ENCODE data around the gene IQSEC1. TPM values are rescaled to one million over a fixed set of nuclear protein-coding genes. Genes with fewer than 3 reads are reported as not detected.

The IQSEC1 gene
- total RNA-seq, 4 donors from 2014 or later = 33.6 to 72.0 (median 55.9) TPM

DNA sequence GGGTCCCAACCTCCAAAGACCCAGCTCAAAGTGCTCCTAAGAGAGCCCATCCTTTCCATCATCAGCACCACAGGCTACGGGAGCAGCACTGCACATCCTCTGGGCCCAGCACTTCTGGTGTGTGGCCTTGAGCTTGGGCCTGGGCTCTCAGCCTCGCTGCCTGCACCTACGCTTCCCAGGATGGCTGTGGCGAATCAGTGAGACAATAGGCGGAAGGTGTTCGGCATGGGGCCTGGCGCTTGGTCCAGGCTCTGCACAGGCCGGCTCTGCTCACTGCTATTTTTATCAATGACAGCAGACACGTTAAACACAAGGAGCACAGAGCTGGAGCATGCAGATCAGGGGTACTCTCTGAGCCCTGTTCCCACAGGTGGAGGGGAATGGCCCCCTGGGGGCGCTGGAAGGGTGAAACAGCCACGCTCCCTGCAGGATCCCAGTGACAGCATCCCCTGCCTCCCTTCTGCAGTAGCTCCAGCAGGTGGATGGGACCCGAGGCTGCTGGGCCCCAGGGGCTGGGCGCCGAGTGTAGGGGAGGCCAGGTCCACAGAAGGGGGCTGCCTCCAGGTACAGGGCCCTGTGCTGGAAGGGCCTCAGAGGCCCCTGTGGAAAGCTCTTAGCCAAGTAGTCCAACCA, 141.8 kb downstream of the IQSEC1 start:
- TF ChIP-seq, protein P1, sequence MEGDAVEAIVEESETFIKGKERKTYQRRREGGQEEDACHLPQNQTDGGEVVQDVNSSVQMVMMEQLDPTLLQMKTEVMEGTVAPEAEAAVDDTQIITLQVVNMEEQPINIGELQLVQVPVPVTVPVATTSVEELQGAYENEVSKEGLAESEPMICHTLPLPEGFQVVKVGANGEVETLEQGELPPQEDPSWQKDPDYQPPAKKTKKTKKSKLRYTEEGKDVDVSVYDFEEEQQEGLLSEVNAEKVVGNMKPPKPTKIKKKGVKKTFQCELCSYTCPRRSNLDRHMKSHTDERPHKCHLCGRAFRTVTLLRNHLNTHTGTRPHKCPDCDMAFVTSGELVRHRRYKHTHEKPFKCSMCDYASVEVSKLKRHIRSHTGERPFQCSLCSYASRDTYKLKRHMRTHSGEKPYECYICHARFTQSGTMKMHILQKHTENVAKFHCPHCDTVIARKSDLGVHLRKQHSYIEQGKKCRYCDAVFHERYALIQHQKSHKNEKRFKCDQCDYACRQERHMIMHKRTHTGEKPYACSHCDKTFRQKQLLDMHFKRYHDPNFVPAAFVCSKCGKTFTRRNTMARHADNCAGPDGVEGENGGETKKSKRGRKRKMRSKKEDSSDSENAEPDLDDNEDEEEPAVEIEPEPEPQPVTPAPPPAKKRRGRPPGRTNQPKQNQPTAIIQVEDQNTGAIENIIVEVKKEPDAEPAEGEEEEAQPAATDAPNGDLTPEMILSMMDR (IDR thresholded peaks at IDR 0.05) = no peak

DNA sequence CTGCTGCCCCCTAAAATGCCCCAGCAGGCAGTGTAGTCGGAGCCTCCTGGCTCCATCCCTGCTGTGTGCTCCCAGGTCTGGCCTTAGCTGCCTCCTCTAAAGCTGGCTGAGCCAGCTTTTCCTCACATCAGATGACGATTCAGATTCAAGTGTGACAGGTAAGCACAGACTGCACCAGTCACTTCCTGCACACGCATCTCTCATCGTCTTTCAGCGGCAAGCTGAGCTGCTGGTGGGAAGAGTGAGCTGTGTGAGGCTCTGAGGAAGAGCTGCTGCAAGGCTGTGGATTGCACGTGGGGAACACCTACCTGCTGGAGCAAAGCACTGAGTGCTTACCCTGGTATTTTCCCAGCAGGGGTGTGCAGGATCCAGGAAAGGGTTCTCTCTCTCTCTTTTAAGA, 143.4 kb downstream of the IQSEC1 start:
- TF ChIP-seq, protein P1 (IDR thresholded peaks at IDR 0.05) = no peak
- no peak for DNase-seq (ENCODE audit: low spot score)
- no peak for ATAC-seq (ENCODE audit: low FRiP score)

More for the DNA sequence above, 141.8 kb downstream of the IQSEC1 start:
- ATAC-seq (ENCODE audit: low FRiP score) (no peak), DNase-seq (ENCODE audit: low spot score) (no peak)

DNA sequence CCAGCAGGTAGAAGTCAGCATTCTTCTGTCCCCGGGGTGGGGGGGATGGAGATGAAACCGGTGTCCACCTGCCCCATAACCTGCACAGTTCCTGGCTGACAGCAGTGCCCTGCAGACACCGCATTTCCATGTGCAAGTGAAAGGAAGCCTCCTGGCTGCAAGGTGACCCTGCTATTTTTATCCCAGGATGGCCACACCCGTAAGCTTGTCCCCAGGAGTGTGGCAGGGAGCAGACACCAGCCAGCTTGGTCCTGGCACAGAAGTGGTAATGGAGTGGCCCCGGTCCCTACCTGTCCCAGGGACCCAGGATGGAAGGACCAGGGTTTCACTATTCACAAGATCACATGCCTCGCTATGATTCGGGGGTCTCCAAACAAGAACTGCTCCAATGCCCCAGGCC, 146.6 kb downstream of the IQSEC1 start:
- ATAC-seq (ENCODE audit: low FRiP score) (no peak), DNase-seq (ENCODE audit: low spot score) (no peak)
- TF ChIP-seq, protein P1 (IDR thresholded peaks at IDR 0.05) = no peak

DNA sequence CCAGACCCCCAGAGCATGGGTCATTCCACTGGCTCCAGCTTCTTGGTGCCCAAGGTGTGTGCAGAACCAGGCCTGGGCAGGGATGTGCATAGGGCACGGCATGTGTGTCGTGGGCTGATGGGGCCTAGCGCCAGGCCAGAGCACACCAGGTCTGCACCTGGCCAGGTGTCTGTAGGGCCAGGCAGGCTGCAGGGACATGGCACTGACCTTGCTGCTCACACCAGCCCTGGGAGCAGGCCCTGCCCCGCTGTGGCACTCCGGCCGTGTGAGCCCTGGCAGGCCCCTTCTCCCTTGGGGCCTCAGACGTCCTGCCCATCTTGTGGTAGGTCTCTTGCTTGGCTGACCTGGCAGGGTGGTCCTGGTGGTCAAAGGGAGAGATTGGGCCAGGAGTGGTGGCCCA, 147.6 kb downstream of the IQSEC1 start:
- TF ChIP-seq, protein P1 (IDR thresholded peaks at IDR 0.05) = no peak
- DNase-seq (ENCODE audit: low spot score) (no peak), ATAC-seq (ENCODE audit: low FRiP score) (no peak)

DNA sequence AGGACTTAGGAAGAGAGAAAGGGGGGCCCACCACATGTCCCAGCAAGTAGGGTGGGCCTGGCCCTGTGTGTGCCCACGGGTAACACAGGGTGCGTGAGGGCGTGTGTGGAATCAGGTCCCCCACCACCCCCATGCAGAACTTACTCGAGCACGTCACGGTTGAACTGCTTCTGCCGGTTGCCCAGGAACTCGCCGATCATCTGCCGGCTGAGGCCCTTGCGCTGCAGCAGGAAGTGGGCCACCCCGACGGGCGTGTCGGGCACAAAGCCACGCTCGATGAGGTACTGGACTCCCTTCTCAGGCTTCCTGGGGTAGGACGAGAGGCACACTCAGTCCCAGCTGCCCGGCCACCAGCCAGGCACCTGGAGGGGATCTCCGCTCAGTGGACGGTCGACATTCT, 148.8 kb downstream of the IQSEC1 start:
- DNase-seq (ENCODE audit: low spot score) (no peak), ATAC-seq (ENCODE audit: low FRiP score) (no peak)
- TF ChIP-seq, protein P1 (IDR thresholded peaks at IDR 0.05) = no peak

DNA sequence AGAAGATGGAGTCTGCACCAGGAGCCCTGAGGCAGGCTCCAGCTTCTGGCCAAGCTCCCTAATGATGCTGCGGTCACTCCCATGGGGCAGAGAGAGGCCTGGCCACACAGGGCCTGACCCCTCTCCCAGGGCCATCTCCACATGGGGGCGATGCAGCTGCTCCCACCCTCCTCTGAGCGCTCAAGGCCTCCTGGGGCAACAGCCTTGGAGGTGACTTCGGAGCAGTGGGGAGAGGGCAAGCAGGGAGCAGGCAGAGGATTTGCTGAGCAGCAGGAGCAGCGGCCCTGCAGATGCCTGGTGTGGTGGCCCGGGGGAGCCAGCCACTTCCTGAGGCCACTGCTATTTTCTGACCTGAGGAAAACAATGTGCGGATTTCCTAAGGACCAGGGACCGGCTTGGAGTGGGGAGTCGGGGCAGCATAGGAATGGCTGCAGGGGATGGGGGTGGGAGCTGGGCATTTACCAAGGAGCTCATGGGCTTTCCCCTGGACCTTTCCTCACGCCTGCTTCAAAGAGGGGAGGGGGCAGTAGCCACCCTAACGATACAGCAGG, 150.3 kb downstream of the IQSEC1 start:
- no peak for DNase-seq (ENCODE audit: low spot score)
- no peak for ATAC-seq (ENCODE audit: low FRiP score)
- TF ChIP-seq, protein P1 (IDR thresholded peaks at IDR 0.05) = no peak

DNA sequence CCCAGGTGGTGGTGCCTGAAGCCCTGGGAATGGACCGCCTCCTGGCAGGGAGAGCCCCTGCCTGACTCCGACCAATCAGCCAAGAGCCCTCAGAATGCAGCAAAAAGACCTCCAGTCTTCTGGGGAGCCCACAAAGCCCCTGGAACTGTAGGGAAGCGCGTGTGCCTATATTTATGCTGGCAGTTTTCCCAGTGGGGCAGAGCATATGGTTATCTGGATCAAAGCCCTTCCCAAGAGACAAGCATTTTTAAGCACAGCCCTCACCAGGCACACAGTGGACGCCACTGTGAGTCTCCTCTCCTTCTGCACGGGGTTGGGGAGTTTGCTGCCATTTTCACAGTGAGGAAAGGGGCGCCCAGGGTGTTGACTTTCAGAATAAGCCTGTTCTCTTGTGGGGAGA, 150.9 kb downstream of the IQSEC1 start:
- no peak for ATAC-seq (ENCODE audit: low FRiP score)
- TF ChIP-seq, protein P1 (IDR thresholded peaks at IDR 0.05) = no peak
- no peak for DNase-seq (ENCODE audit: low spot score)

Measured in omental fat pad (tissue), 4 donors.